Measurements from ENCODE around the gene GON4L. TPM values are rescaled to one million over a fixed set of nuclear protein-coding genes. Genes with fewer than 3 reads are reported as not detected.

Gene GON4L
- total RNA-seq, 1 donor = 39.4 TPM

GRCh38 chr1:155893389-155894142 is 36.6 kb upstream of the GON4L start:
- H3K4me2 ChIP-seq (ENCODE audit: insufficient read depth, low read length) = peak overlapping the region; percentile 58
- no peak for TF ChIP-seq CTCF (IDR thresholded peaks at IDR 0.05; ENCODE audit: extremely low read depth, low read depth, low read length)
- H4K20me1 ChIP-seq (ENCODE audit: insufficient read depth, low read length) = no peaks in the 10 kb centered on the region
- H2AFZ ChIP-seq (ENCODE audit: low read length) = no peak overlapping the region
- peak overlapping the region; percentile 38 for H3K4me3 ChIP-seq (ENCODE audit: insufficient read depth, low read length)
- H3K36me3 ChIP-seq (ENCODE audit: insufficient read depth, low read length) = peaks cover 11% of the 10 kb centered on the region
- H3K27me3 ChIP-seq (ENCODE audit: insufficient read depth, low read length) = no peaks in the 10 kb centered on the region
- H3K9me3 ChIP-seq (ENCODE audit: low read depth, low read length) = no peaks in the 10 kb centered on the region
- H3K27ac ChIP-seq (ENCODE audit: low read depth, low read length) = peak overlapping the region; percentile 93
- no peaks in the 10 kb centered on the region for H3K79me2 ChIP-seq (ENCODE audit: insufficient read depth, low read length)
- peaks cover 41% of the 10 kb centered on the region for H3K4me1 ChIP-seq (ENCODE audit: insufficient read depth, low read length)
- DNase-seq (ENCODE audit: insufficient read length, low spot score, missing footprints) = peak; percentile 83

DNA sequence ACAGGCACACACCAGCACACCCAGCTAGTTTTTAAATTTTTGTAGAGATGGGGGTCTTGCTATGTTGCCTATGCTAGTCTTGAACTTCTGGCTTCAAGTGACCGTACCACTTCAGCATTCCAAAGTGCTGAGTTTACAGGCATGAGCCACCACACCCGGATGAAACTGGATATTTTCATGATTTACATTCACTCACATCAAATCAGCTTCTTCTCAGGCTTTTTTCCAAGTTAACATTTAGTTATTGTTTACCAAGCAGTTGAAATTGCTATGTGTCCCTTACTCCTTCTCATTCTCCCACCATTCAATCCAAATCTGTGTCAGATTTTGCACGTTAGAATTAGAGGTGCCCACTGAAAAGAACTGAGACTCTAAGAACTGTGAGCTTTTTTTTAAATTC is 35.8 kb upstream of the GON4L start:
- no peak overlapping the region for H2AFZ ChIP-seq (ENCODE audit: low read length)
- H3K4me2 ChIP-seq (ENCODE audit: insufficient read depth, low read length) = peak overlapping the region; percentile 58
- peak overlapping the region; percentile 93 for H3K27ac ChIP-seq (ENCODE audit: low read depth, low read length)
- TF ChIP-seq CTCF (IDR thresholded peaks at IDR 0.05; ENCODE audit: extremely low read depth, low read depth, low read length) = no peak
- H3K36me3 ChIP-seq (ENCODE audit: insufficient read depth, low read length) = peaks cover 10% of the 10 kb centered on the region
- no peaks in the 10 kb centered on the region for H4K20me1 ChIP-seq (ENCODE audit: insufficient read depth, low read length)
- no peaks in the 10 kb centered on the region for H3K79me2 ChIP-seq (ENCODE audit: insufficient read depth, low read length)
- no peak for DNase-seq (ENCODE audit: insufficient read length, low spot score, missing footprints)
- peak overlapping the region; percentile 38 for H3K4me3 ChIP-seq (ENCODE audit: insufficient read depth, low read length)
- H3K9me3 ChIP-seq (ENCODE audit: low read depth, low read length) = no peaks in the 10 kb centered on the region
- H3K27me3 ChIP-seq (ENCODE audit: insufficient read depth, low read length) = no peaks in the 10 kb centered on the region
- H3K4me1 ChIP-seq (ENCODE audit: insufficient read depth, low read length) = peaks cover 44% of the 10 kb centered on the region

GRCh38 chr1:155890251-155890650 is 33.2 kb upstream of the GON4L start:
- H3K4me3 ChIP-seq (ENCODE audit: insufficient read depth, low read length) = no peak overlapping the region
- H3K4me1 ChIP-seq (ENCODE audit: insufficient read depth, low read length) = peaks cover 44% of the 10 kb centered on the region
- DNase-seq (ENCODE audit: insufficient read length, low spot score, missing footprints) = no peak
- TF ChIP-seq CTCF (IDR thresholded peaks at IDR 0.05; ENCODE audit: extremely low read depth, low read depth, low read length) = no peak
- H3K36me3 ChIP-seq (ENCODE audit: insufficient read depth, low read length) = no peaks in the 10 kb centered on the region
- H3K4me2 ChIP-seq (ENCODE audit: insufficient read depth, low read length) = peak overlapping the region; percentile 20
- H3K9me3 ChIP-seq (ENCODE audit: low read depth, low read length) = no peaks in the 10 kb centered on the region
- no peaks in the 10 kb centered on the region for H3K27me3 ChIP-seq (ENCODE audit: insufficient read depth, low read length)
- no peak overlapping the region for H2AFZ ChIP-seq (ENCODE audit: low read length)
- H4K20me1 ChIP-seq (ENCODE audit: insufficient read depth, low read length) = no peaks in the 10 kb centered on the region
- no peaks in the 10 kb centered on the region for H3K79me2 ChIP-seq (ENCODE audit: insufficient read depth, low read length)
- peak overlapping the region; percentile 70 for H3K27ac ChIP-seq (ENCODE audit: low read depth, low read length)

DNA sequence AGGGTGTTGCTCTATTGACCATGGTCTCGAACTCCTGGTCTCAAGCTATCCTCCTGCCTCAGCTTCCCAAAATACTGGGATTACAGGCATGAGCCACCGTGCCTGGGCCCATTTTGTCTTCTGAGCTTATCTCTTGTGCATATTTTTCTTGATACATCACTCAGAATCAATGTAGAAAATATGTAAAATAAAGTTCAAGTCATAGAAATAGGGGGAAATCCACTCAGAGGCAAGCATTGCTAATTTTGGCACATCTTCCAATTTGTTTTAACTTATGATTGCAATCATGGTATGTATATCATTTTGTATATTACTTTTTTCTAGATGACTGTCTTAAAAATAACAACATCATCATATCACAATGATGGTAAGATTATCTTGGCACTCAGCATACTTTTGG is 32.6 kb upstream of the GON4L start:
- no peak for DNase-seq (ENCODE audit: insufficient read length, low spot score, missing footprints)
- Histone ChIP-seq H2AFZ (ENCODE audit: low read length) (no peak overlapping the region), H3K27ac (ENCODE audit: low read depth, low read length) (peak overlapping the region; percentile 70), H3K79me2 (ENCODE audit: insufficient read depth, low read length) (no peaks in the 10 kb centered on the region), H3K36me3 (ENCODE audit: insufficient read depth, low read length) (no peaks in the 10 kb centered on the region), H3K4me1 (ENCODE audit: insufficient read depth, low read length) (peaks cover 49% of the 10 kb centered on the region), H4K20me1 (ENCODE audit: insufficient read depth, low read length) (no peaks in the 10 kb centered on the region), H3K4me3 (ENCODE audit: insufficient read depth, low read length) (no peak overlapping the region), H3K9me3 (ENCODE audit: low read depth, low read length) (no peaks in the 10 kb centered on the region), H3K27me3 (ENCODE audit: insufficient read depth, low read length) (no peaks in the 10 kb centered on the region), H3K4me2 (ENCODE audit: insufficient read depth, low read length) (peak overlapping the region; percentile 20)
- TF ChIP-seq CTCF (IDR thresholded peaks at IDR 0.05; ENCODE audit: extremely low read depth, low read depth, low read length) = no peak

Data from osteoblast (primary cell).